ENCODE results near the gene HNRNPUL1. TPM values are rescaled to one million over a fixed set of nuclear protein-coding genes. Genes with fewer than 3 reads are reported as not detected.

HNRNPUL1 gene
- total and polyA plus RNA-seq, 2 donors (not counting 3 experiments of a cell fraction or from before 2014, with no cell fraction given) = 83.2 to 261 TPM

DNA sequence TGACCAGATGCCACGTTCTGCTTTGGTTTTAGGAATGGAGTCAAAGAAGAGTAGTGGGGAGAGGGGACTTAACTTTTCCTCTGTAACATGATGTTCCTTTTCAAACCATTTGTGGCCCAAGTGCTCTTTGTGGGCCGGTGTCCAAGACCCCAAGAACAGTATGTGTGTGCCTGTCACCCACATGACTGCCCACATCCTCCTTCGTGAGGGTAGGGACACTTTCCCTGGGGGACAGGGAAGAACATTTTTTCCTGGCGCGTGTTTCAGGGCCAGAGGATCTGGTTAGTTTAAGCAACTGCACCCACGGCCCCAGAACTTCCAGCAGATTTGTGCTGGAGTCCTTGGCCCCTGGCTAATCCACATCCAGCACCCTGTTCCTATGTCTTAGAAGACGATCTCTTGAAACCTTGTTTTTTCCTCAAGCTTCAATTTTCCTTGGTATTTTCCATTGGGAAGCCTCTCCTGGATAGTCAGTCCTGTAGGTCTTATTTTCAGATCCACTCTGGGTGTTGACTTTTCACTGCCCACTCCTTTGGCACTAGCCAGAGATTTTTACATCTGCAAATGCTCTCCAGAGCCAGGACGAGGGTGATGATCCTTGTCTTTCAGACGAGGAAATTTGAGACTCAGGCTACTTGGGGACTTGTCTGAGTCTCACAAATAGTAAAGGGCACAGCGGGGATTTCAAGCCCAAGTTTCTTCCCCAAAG, 35.0 kb downstream of the HNRNPUL1 start:
- FAIRE-seq (no peak), DNase-seq (ENCODE audit: low read depth, low spot score) (no peak)
- Histone ChIP-seq H3K36me3 (ENCODE audit: control insufficient read depth in 2 of 2, extremely low read depth in 1 of 2, insufficient read depth in 2 of 2, low read length in 2 of 2) (peaks cover 53 to 79% of the 10 kb centered on the region in 2 experiments), H3K79me2 (ENCODE audit: control insufficient read depth, insufficient read depth, low read length) (peaks cover 4% of the 10 kb centered on the region), H3K4me3 (replicated peaks in 1 of 3; ENCODE audit: insufficient read depth in 1 of 3, low read depth in 1 of 3, low read length in 3 of 3) (no peak overlapping the region), H2AFZ (ENCODE audit: low read depth, low read length) (no peak overlapping the region), H3K27ac (ENCODE audit: insufficient read depth, low read depth, low read length) (peak overlapping the region; percentile 43), H3K9ac (replicated peaks; ENCODE audit: extremely low read depth, insufficient read depth, low read length) (no peak overlapping the region), H3K4me2 (ENCODE audit: insufficient read depth, low read length) (no peak overlapping the region), H3K27me3 (ENCODE audit: control insufficient read depth in 2 of 2, insufficient read depth in 2 of 2, low read length in 2 of 2) (no peaks in the 10 kb centered on the region), H3K9me3 (replicated peaks; ENCODE audit: control insufficient read depth, insufficient read depth, low read length) (no peaks in the 10 kb centered on the region), H4K20me1 (replicated peaks; ENCODE audit: control insufficient read depth, extremely low read depth, insufficient read depth, low read length) (no peaks in the 10 kb centered on the region), H3K9me1 (replicated peaks; ENCODE audit: control insufficient read depth, extremely low read depth, insufficient read depth, low read length) (no peaks in the 10 kb centered on the region), H3K4me1 (ENCODE audit: control insufficient read depth, extremely low read depth, insufficient read depth, low read length) (no peaks in the 10 kb centered on the region)
- ChIA-PET POLR2A (no interaction called here), CTCF (interaction anchor here (1.6 to 3.7 kb wide), 2 partner anchors 9 to 95 kb away, joined by 5 to 20 read pairs; partner anchors contain the start of gene CCDC97)
- intact Hi-C loops (cut with micrococcal nuclease) (no loop called here), dilution Hi-C loops (cut with MboI; ENCODE audit: extremely low pct_ligation_motif_present, low sequenced_read_pairs) (no loop called here)
- no peak for TF ChIP-seq FOS (IDR thresholded peaks at IDR 0.05; ENCODE audit: borderline replicate concordance, insufficient read depth, low read length)
- TF ChIP-seq POLR2A (IDR thresholded peaks at IDR 0.05; ENCODE audit: low read depth, low read length) = no peak
- TF ChIP-seq, protein P1, sequence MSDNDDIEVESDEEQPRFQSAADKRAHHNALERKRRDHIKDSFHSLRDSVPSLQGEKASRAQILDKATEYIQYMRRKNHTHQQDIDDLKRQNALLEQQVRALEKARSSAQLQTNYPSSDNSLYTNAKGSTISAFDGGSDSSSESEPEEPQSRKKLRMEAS (IDR thresholded peaks at IDR 0.05; ENCODE audit: insufficient read depth, insufficient read length) = no peak
- no peak for TF ChIP-seq JUN (IDR thresholded peaks at IDR 0.05; ENCODE audit: borderline replicate concordance, insufficient read depth, insufficient read length, low read depth)
- TF ChIP-seq, protein P2, sequence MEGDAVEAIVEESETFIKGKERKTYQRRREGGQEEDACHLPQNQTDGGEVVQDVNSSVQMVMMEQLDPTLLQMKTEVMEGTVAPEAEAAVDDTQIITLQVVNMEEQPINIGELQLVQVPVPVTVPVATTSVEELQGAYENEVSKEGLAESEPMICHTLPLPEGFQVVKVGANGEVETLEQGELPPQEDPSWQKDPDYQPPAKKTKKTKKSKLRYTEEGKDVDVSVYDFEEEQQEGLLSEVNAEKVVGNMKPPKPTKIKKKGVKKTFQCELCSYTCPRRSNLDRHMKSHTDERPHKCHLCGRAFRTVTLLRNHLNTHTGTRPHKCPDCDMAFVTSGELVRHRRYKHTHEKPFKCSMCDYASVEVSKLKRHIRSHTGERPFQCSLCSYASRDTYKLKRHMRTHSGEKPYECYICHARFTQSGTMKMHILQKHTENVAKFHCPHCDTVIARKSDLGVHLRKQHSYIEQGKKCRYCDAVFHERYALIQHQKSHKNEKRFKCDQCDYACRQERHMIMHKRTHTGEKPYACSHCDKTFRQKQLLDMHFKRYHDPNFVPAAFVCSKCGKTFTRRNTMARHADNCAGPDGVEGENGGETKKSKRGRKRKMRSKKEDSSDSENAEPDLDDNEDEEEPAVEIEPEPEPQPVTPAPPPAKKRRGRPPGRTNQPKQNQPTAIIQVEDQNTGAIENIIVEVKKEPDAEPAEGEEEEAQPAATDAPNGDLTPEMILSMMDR (IDR thresholded peaks at IDR 0.05; ENCODE audit: extremely low read depth in 1 of 2, insufficient read depth in 1 of 2, low read depth in 1 of 2, low read length in 2 of 2) = no peak
- BruUV-seq (replicated peaks) = no TSS peak

All from endothelial cell of umbilical vein (primary cell).